ENCODE data around the gene PCGF1.

GRCh38 chr2:74528600-74529356, 21.3 kb upstream of the PCGF1 start:
- TF ChIP-seq FOXP2 (optimal IDR thresholded peaks at IDR 0.05; ENCODE audit: borderline replicate concordance, extremely low read depth, extremely low read length, insufficient read depth) = no peak
- no peak for TF ChIP-seq POLR2AphosphoS5 (IDR thresholded peaks at IDR 0.05; ENCODE audit: low read depth, low read length)
